Stomach (tissue), 9 donors: ENCODE results near the gene PLCG2. TPM values are rescaled to one million over a fixed set of nuclear protein-coding genes. Genes with fewer than 3 reads are reported as not detected.
"Not testable (repeated sequence)": the region's sequence is repeated elsewhere in the genome, so short reads cannot be mapped to it uniquely, and the experiment has no call there.

Experiments used
- DNase-seq, 2 donors: peaks; one replicate each; pipeline versions ENCODE4 v3.0.0 to v3.0.0-alpha.2; 2013 to 2019
- H3K27ac ChIP-seq, 5 donors: fragments of 200-600 bp in 4 of 5; sonication (generic) in 4 of 5; one replicate each; pipeline ENCODE4 v1.5.1; 2013 to 2019; ENCODE audit warnings: mild to moderate bottlenecking in 1 of 5, moderate library complexity in 1 of 5
- H3K27me3 ChIP-seq, 3 donors: fragments of 200-600 bp; sonication (generic); one replicate each; pipeline ENCODE4 v1.5.1; 2017 to 2019; ENCODE audit warnings: mixed run types in 1 of 3
- H3K36me3 ChIP-seq, 4 donors: fragments of 200-600 bp; sonication (generic); 1 replicate in 3 of 4; 2 replicates in 1 of 4; pipeline ENCODE4 v1.5.1; 2016 to 2019
- H3K4me1 ChIP-seq, 4 donors: fragments of 200-600 bp; sonication (generic); one replicate each; pipeline ENCODE4 v1.5.1; 2016 to 2019
- H3K4me3 ChIP-seq, 4 donors: fragments of 200-600 bp; sonication (generic) in 3 of 4; one replicate each; pipeline ENCODE4 v1.5.1; 2016 to 2019; ENCODE audit warnings: mild to moderate bottlenecking in 1 of 4
- H3K9me3 ChIP-seq, 4 donors: fragments of 200-600 bp; sonication (generic); one replicate each; pipeline ENCODE4 v1.5.1; 2016 to 2019
- CTCF ChIP-seq, 7 experiments: fragments of 450-650 bp in 4 of 7; fragments of 200-600 bp in 3 of 7; sonication (generic) in 3 of 7; IDR thresholded peaks; one replicate each; pipeline ENCODE4 v1.5.1; 2016 to 2019; ENCODE audit warnings: antibody characterized with exemption in 7 of 7, control low read depth in 2 of 7, mild to moderate bottlenecking in 1 of 7
- EP300 ChIP-seq: sonication (generic); formaldehyde crosslinking; IDR thresholded peaks from one replicate; pipeline ENCODE4 v1.6.1; 2017; ENCODE audit warnings: antibody characterized with exemption
- POLR2A ChIP-seq, 4 donors: fragments of 450-650 bp; IDR thresholded peaks; one replicate each; pipeline ENCODE4 v1.6.1; 2016; ENCODE audit warnings: antibody characterized with exemption in 4 of 4, control low read depth in 2 of 4, mild to moderate bottlenecking in 1 of 4, moderate library complexity in 1 of 4
- POLR2AphosphoS5 ChIP-seq, 3 donors: sonication (generic); formaldehyde crosslinking; IDR thresholded peaks; one replicate each; pipeline ENCODE4 v1.6.1; 2016; ENCODE audit warnings: antibody characterized with exemption in 3 of 3
- WGBS, 5 donors: extraction: QIAGEN DNeasy Blood & Tissue Kit in 3 of 5; methylation state at CpG; one replicate each; pipeline versions ENCODE4 v1.1.5 to v1.1.7; 2013 to 2018; 5-methylcytosine and 5-hydroxymethylcytosine counted together
- intact Hi-C: fragments of 100-400 bp; cut with DNase I; formaldehyde crosslinking; loops from one replicate; pipeline ENCODE4 v1.15.1; 2023; ENCODE audit warnings: low total_unique reads
- polyA plus RNA-seq, 3 donors: library from polyadenylated mRNA; stranded (reverse); fragments of 200-250 nt; gene quantifications; one replicate each; pipeline ENCODE4 v1.2.3, GENCODE V29; 2013
- total RNA-seq, 5 donors: library from RNA; depleted of rRNA; stranded (reverse); fragments of >200 nt; gene quantifications; one replicate each; pipeline versions ENCODE4 v1.1.0 to v1.2.3, GENCODE V29; 2014 to 2016
- donor health status: healthy with polysubstance abuse.
- donor health status: Bipolar disorder and iron deficiency.
- donor health status: healthy.

PLCG2 gene
- total and polyA plus RNA-seq, 8 donors, result 0.87 to 68.5 (median 11.1) TPM

GRCh38 chr16:81873843-81874752, 95.0 kb downstream of the PLCG2 start:
- Histone ChIP-seq H3K27me3 (no peaks in the 10 kb centered on the region), H3K27ac (no peak overlapping the region)
- intact Hi-C loops, result no loop called here

GRCh38 chr16:81875461-81875860, 96.4 kb downstream of the PLCG2 start:
- intact Hi-C loops, result no loop called here

More at GRCh38 chr16:81873843-81874752, 95.0 kb downstream of the PLCG2 start:
- WGBS, 5 donors, result 14 to 22% (median 21%) methylated on average over 6 of the region's 6 CpGs
- no peak for TF ChIP-seq POLR2A (IDR thresholded peaks at IDR 0.05)
- TF ChIP-seq CTCF (IDR thresholded peaks at IDR 0.05), result peak in 5 of 7 experiments; percentile 51 to 85 (median 66)
- H3K9me3 ChIP-seq, result no peaks in the 10 kb centered on the region
- no peak overlapping the region for H3K4me3 ChIP-seq
- DNase-seq, result peak; percentile 67 to 77
- H3K36me3 ChIP-seq, result no peaks in the 10 kb centered on the region
- H3K4me1 ChIP-seq, result peaks cover 0 to 12% (median 7%) of the 10 kb centered on the region in 4 donors

GRCh38 chr16:81876273-81876900, 97.3 kb downstream of the PLCG2 start:
- Histone ChIP-seq H3K9me3 (no peaks in the 10 kb centered on the region), H3K4me3 (no peak overlapping the region), H3K27ac (no peak overlapping the region), H3K27me3 (no peaks in the 10 kb centered on the region), H3K36me3 (no peaks in the 10 kb centered on the region), H3K4me1 (peaks cover 0 to 12% (median 7%) of the 10 kb centered on the region in 4 donors)
- no peak for TF ChIP-seq POLR2AphosphoS5 (IDR thresholded peaks at IDR 0.05)
- no peak for TF ChIP-seq EP300
- no peak for TF ChIP-seq POLR2A (IDR thresholded peaks at IDR 0.05)
- TF ChIP-seq CTCF (IDR thresholded peaks at IDR 0.05), result no peak
- no peak for DNase-seq
- WGBS, 5 donors, result 78 to 91% (median 82%) methylated on average over 10 of the region's 10 CpGs
- intact Hi-C loops, result no loop called here

More at GRCh38 chr16:81875461-81875860, 96.4 kb downstream of the PLCG2 start:
- H3K4me3 ChIP-seq, result no peak overlapping the region
- H3K27ac ChIP-seq, result no peak overlapping the region
- H3K9me3 ChIP-seq, result no peaks in the 10 kb centered on the region
- WGBS, 5 donors, result 73 to 87% (median 81%) methylated on average over 5 of the region's 5 CpGs
- no peak for DNase-seq
- no peaks in the 10 kb centered on the region for H3K27me3 ChIP-seq
- no peaks in the 10 kb centered on the region for H3K36me3 ChIP-seq
- H3K4me1 ChIP-seq, result peaks cover 0 to 12% (median 7%) of the 10 kb centered on the region in 4 donors
- TF ChIP-seq POLR2A (IDR thresholded peaks at IDR 0.05), result no peak
- TF ChIP-seq EP300, result no peak
- TF ChIP-seq CTCF (IDR thresholded peaks at IDR 0.05), result no peak
- no peak for TF ChIP-seq POLR2AphosphoS5 (IDR thresholded peaks at IDR 0.05)

- intact Hi-C loops, H3K27ac ChIP-seq, H3K4me3 ChIP-seq, H3K27me3 ChIP-seq, H3K9me3 ChIP-seq, H3K36me3 ChIP-seq, DNase-seq: not testable (repeated sequence)
- H3K4me1 ChIP-seq, result peaks cover 0 to 12% (median 7%) of the 10 kb centered on the region in 4 donors
- WGBS, 5 donors, result 90 to 95% (median 93%) methylated on average over 12 of the region's 12 CpGs
These were observed 98.4 kb downstream of the PLCG2 start for GRCh38 chr16:81877490-81877889.
